ENCODE measurements around the gene CD37. TPM values are rescaled to one million over a fixed set of nuclear protein-coding genes. Genes with fewer than 3 reads are reported as not detected.

CD37 gene
- total RNA-seq, 6 experiments from 2014 or later = 1.1 to 5.0 (median 3.5) TPM

GRCh38 chr19:49382639-49383038 lies 47.4 kb downstream of the CD37 start:
- H3K4me1 ChIP-seq = no peaks in the 10 kb centered on the region
- H3K4me3 ChIP-seq = no peak overlapping the region
- intact Hi-C loops (cut with DNase I) = no loop called here
- no peak for TF ChIP-seq POLR2A (IDR thresholded peaks at IDR 0.05)
- TF ChIP-seq CTCF (IDR thresholded peaks at IDR 0.05) = no peak
- no peaks in the 10 kb centered on the region for H3K27me3 ChIP-seq
- no peak for ATAC-seq
- no peak overlapping the region for H3K27ac ChIP-seq
- no peaks in the 10 kb centered on the region for H3K36me3 ChIP-seq
- DNase-seq = no peak
- H3K9me3 ChIP-seq = peaks cover 0 to 3% (median 0%) of the 10 kb centered on the region in 4 donors
- WGBS (ENCODE audit: insufficient coverage, low coverage, low lambda C conversion rate, missing lambda C conversion rate) = 78% methylated on average over 5 of the region's 5 CpGs

GRCh38 chr19:49383599-49383998 lies 48.4 kb downstream of the CD37 start:
- Histone ChIP-seq H3K9me3 (peaks cover 0 to 3% (median 0%) of the 10 kb centered on the region in 4 donors), H3K4me1 (no peaks in the 10 kb centered on the region), H3K36me3 (no peaks in the 10 kb centered on the region), H3K27me3 (no peaks in the 10 kb centered on the region), H3K27ac (no peak overlapping the region), H3K4me3 (no peak overlapping the region)
- TF ChIP-seq POLR2A (IDR thresholded peaks at IDR 0.05) = no peak
- TF ChIP-seq CTCF (IDR thresholded peaks at IDR 0.05) = no peak
- 0% methylated on average over 1 of the region's 1 CpG for WGBS (ENCODE audit: insufficient coverage, low coverage, low lambda C conversion rate, missing lambda C conversion rate)
- ATAC-seq (no peak), DNase-seq (no peak)
- intact Hi-C loops (cut with DNase I) = no loop called here

- Histone ChIP-seq H3K9me3 (no peaks in the 10 kb centered on the region), H3K4me3 (peak within 1 kb of the TSS in 2 of 3 donors; percentile 39 to 43), H3K4me1 (no peaks in the 10 kb centered on the region), H3K36me3 (no peaks in the 10 kb centered on the region), H3K27me3 (no peaks in the 10 kb centered on the region), H3K27ac (no peak within 1 kb of the TSS)
- TF ChIP-seq POLR2A (IDR thresholded peaks at IDR 0.05) = no peak
- TF ChIP-seq CTCF (IDR thresholded peaks at IDR 0.05) = no peak
- ATAC-seq (peak; percentile 67 to 85 (median 82)), DNase-seq (peak; percentile 84 to 92 (median 90))
- intact Hi-C loops (cut with DNase I) = no loop called here
- 52% methylated on average over 22 of the region's 40 CpGs for WGBS (ENCODE audit: insufficient coverage, low coverage, low lambda C conversion rate, missing lambda C conversion rate)
Measured at GRCh38 chr19:49387936-49388372, 52.7 kb downstream of the CD37 start, which contains the start of gene KASH5. Gene KASH5, plus strand, starts transcription at chr19:49388249. Its CDS starts 2,635 bp downstream, at chr19:49390884.

- H3K36me3 ChIP-seq = no peaks in the 10 kb centered on the region
- no peak for DNase-seq
- no peaks in the 10 kb centered on the region for H3K9me3 ChIP-seq
- ATAC-seq = no peak
- 85% methylated on average over 6 of the region's 20 CpGs for WGBS (ENCODE audit: insufficient coverage, low coverage, low lambda C conversion rate, missing lambda C conversion rate)
- no peak overlapping the region for H3K4me3 ChIP-seq
- intact Hi-C loops (cut with DNase I) = no loop called here
- no peaks in the 10 kb centered on the region for H3K27me3 ChIP-seq
- TF ChIP-seq POLR2A (IDR thresholded peaks at IDR 0.05) = no peak
- TF ChIP-seq CTCF (IDR thresholded peaks at IDR 0.05) = no peak
- H3K27ac ChIP-seq = no peak overlapping the region
- no peaks in the 10 kb centered on the region for H3K4me1 ChIP-seq
Measured at GRCh38 chr19:49389406-49389805, 54.2 kb downstream of the CD37 start.

Small RNAs within 50 kb of the gene (microRNA-seq; reads per million reads assigned to microRNA genes)
- gene MIR4324 = 0 reads per million in 2 donors

Small RNAs within 50 kb of the gene (small RNA-seq; reads per million reads assigned to genes)
- gene MIR4324 = 0 reads per million in 2 experiments

Other genes starting within 250 kb of the CD37 start
- gene SNRNP70, start 250.0 kb upstream of the CD37 start, total RNA-seq = 100 to 1,000 TPM in 5 of 6 experiments, 10 to 100 TPM in 1; 80.8 to 187 (median 123) TPM
- gene LIN7B, start 221.0 kb upstream of the CD37 start, total RNA-seq = 1 to 10 TPM; 1.5 to 4.3 (median 2.4) TPM
- gene C19orf73, start 216.3 kb upstream of the CD37 start, total RNA-seq = 1 to 10 TPM in 5 of 6 experiments, under 1 TPM in 1; 0.73 to 8.1 (median 1.5) TPM
- 1 to 10 TPM; 1.8 to 6.6 (median 3.1) TPM for gene PPFIA3, start 215.9 kb upstream of the CD37 start, total RNA-seq
- under 1 TPM in 4 of 6 experiments, not detected in 2; 0.18 to 0.68 (median 0.19) TPM for gene HRC, start 180.0 kb upstream of the CD37 start, total RNA-seq
- gene TRPM4, start 177.6 kb upstream of the CD37 start, total RNA-seq = 10 to 100 TPM in 5 of 6 experiments, 1 to 10 TPM in 1; 9.2 to 31.1 (median 14.3) TPM
- 1 to 10 TPM in 4 of 6 experiments, under 1 TPM in 2; 0.25 to 4.6 (median 2.4) TPM for gene SLC6A16, start 10.2 kb upstream of the CD37 start, total RNA-seq
- 1 to 10 TPM; 3.3 to 8.9 (median 5.3) TPM for gene TEAD2, start 27.0 kb downstream of the CD37 start, total RNA-seq
- not detected for gene DKKL1, start 28.5 kb downstream of the CD37 start, total RNA-seq
- under 1 TPM in 1 of 6 experiments, not detected in 5; 0.32 TPM for gene KASH5, start 52.8 kb downstream of the CD37 start, total RNA-seq
- gene PTH2, start 88.0 kb downstream of the CD37 start, total RNA-seq = not detected
- gene GFY, start 90.0 kb downstream of the CD37 start, total RNA-seq = not detected
- gene SLC17A7, start 106.1 kb downstream of the CD37 start, total RNA-seq = under 1 TPM in 1 of 6 experiments, not detected in 5; 0.13 TPM
- gene PIH1D1, start 116.4 kb downstream of the CD37 start, total RNA-seq = 10 to 100 TPM; 37.4 to 57.7 (median 43.4) TPM
- 10 to 100 TPM; 14.4 to 29.6 (median 19.8) TPM for gene ALDH16A1, start 117.8 kb downstream of the CD37 start, total RNA-seq
- gene FLT3LG, start 138.8 kb downstream of the CD37 start, total RNA-seq = 1 to 10 TPM in 5 of 6 experiments, under 1 TPM in 1; 0.80 to 4.4 (median 2.3) TPM
- 100 to 1,000 TPM; 675 to 992 (median 801) TPM for gene RPL13A, start 152.2 kb downstream of the CD37 start, total RNA-seq
- gene RPS11, start 161.0 kb downstream of the CD37 start, total RNA-seq = 1,000 to 10,000 TPM in 2 of 6 experiments, 100 to 1,000 TPM in 4; 417 to 1,739 (median 617) TPM
- 100 to 1,000 TPM; 123 to 335 (median 245) TPM for gene FCGRT, start 177.3 kb downstream of the CD37 start, total RNA-seq
- gene RCN3, start 192.6 kb downstream of the CD37 start, total RNA-seq = 10 to 100 TPM in 3 of 6 experiments, 1 to 10 TPM in 3; 5.3 to 18.0 (median 10.9) TPM
- gene NOSIP, start 245.2 kb downstream of the CD37 start, total RNA-seq = 10 to 100 TPM; 16.2 to 31.9 (median 23.2) TPM
- gene PRRG2, start 245.9 kb downstream of the CD37 start, total RNA-seq = 1 to 10 TPM; 2.5 to 5.9 (median 3.1) TPM

All from right lobe of liver (tissue), 6 donors.